Measurements from ENCODE around the gene SP5. TPM values are rescaled to one million over a fixed set of nuclear protein-coding genes. Genes with fewer than 3 reads are reported as not detected.

SP5 gene
- not detected in 5 replicates for total RNA-seq (2022; extraction: Qiagen RNA extraction; ENCODE audit: low read depth)

GRCh38 chr2:170715062-170715931 is at the start of gene SP5:
SP5 (plus strand) TSS chr2:170715337; CDS start chr2:170715513, 176 bp downstream.

Other genes starting within 250 kb of the SP5 start
- not detected in 5 replicates for gene ERICH2, start 55.0 kb downstream of the SP5 start, total RNA-seq (2022; extraction: Qiagen RNA extraction; ENCODE audit: low read depth)
- 0.38 to 0.71 TPM (median 0.53 TPM) in 5 replicates for gene GAD1, start 101.5 kb downstream of the SP5 start, total RNA-seq (2022; extraction: Qiagen RNA extraction; ENCODE audit: low read depth)
- gene GORASP2, start 213.9 kb downstream of the SP5 start, total RNA-seq (2022; extraction: Qiagen RNA extraction; ENCODE audit: low read depth): 83.1 to 105 TPM (median 90.4 TPM) in 5 replicates

All from A549 treated with GW870086 at 1 μM for 4 hours (cell line).